Kidney (tissue), 14 donors: ENCODE measurements around the gene CLIP1. TPM values are rescaled to one million over a fixed set of nuclear protein-coding genes. Genes with fewer than 3 reads are reported as not detected.

Experiments
- DNase-seq, 5 donors: peaks; one replicate each; pipeline ENCODE4 v3.0.0-alpha.2; 2013 to 2020
- FAIRE-seq: peaks from 2 replicates; lab custom pipeline; 2012; peaks lifted over from hg19 to GRCh38; lab: Jason Lieb, UNC
- H3K27ac ChIP-seq, 2 donors: one replicate each; pipeline ENCODE4 v1.7.0; 2013; ENCODE audit warnings: low read depth in 2 of 2, low read length in 2 of 2, inconsistent platforms in 1 of 2
- H3K27me3 ChIP-seq: one replicate; pipeline ENCODE4 v1.7.1; 2013; ENCODE audit warnings: low read length, inconsistent platforms; ENCODE audit not compliant: control insufficient read depth, insufficient read depth
- H3K36me3 ChIP-seq, 3 donors: one replicate each; pipeline versions ENCODE4 v1.7.0 to v1.7.1; 2013; ENCODE audit warnings: low read length in 3 of 3, control low read depth in 1 of 3, inconsistent platforms in 1 of 3; ENCODE audit not compliant: insufficient read depth in 3 of 3, control insufficient read depth in 2 of 3
- H3K4me1 ChIP-seq, 3 donors: one replicate each; pipeline versions ENCODE4 v1.7.0 to v1.7.1; 2013; ENCODE audit warnings: low read length in 3 of 3, inconsistent platforms in 1 of 3, low read depth in 1 of 3; ENCODE audit not compliant: control insufficient read depth in 2 of 3, insufficient read depth in 2 of 3
- H3K4me3 ChIP-seq, 3 donors: one replicate each; pipeline versions ENCODE4 v1.7.0 to v1.8.1; 2013; ENCODE audit warnings: low read length in 3 of 3, control low read depth in 1 of 3, inconsistent platforms in 1 of 3
- H3K9ac ChIP-seq, 3 donors: one replicate each; pipeline versions ENCODE4 v1.7.0 to v1.7.1; 2013; ENCODE audit warnings: low read length in 3 of 3, control low read depth in 1 of 3, inconsistent platforms in 1 of 3
- H3K9me3 ChIP-seq, 3 donors: one replicate each; pipeline versions ENCODE4 v1.7.0 to v1.7.1; 2013; ENCODE audit warnings: low read length in 3 of 3, control low read depth in 1 of 3, inconsistent platforms in 1 of 3; ENCODE audit not compliant: control insufficient read depth in 2 of 3, insufficient read depth in 1 of 3
- CTCF ChIP-seq: IDR thresholded peaks from 3 replicates; pipeline ENCODE4 v1.5.1; 2012; ENCODE audit warnings: mild to moderate bottlenecking, moderate library complexity, borderline replicate concordance; ENCODE audit not compliant: insufficient read depth; ENCODE audit errors: extremely low read depth
- intact Hi-C: fragments of 100-400 bp; cut with DNase I; formaldehyde crosslinking; loops from one replicate; pipeline ENCODE4 v1.11.1; 2022
- polyA plus RNA-seq: library from polyadenylated mRNA; stranded (reverse); fragments of 350-450 nt; fragmentation: Illumina TruSeq; extraction: RNeasy Lipid Tissue Mini Kit (QIAGEN cat#74804); gene quantifications from one replicate; pipeline ENCODE4 v1.2.3, GENCODE V29; 2014; ENCODE audit warnings: low read depth, low replicate concordance; ENCODE audit not compliant: insufficient read depth
- total RNA-seq: library from RNA; stranded (reverse); fragmentation: NEBNext Ultra II Directional; extraction: Animal tissue kit (Norgen Biotek cat#: 25700); gene quantifications from one replicate; pipeline ENCODE4 v1.2.1, GENCODE V29; 2021
- donor health status: control.
- donor health status: control.
- donor health status: control.
- donor health status: control.
- donor health status: control.
- donor health status: DM: yes; HTN: yes; CAD: no.
- donor health status: Normal renal cell carcinoma (clear cell type).

Gene CLIP1
- total and polyA plus RNA-seq, 2 donors from 2014 or later: 14.5 to 85.3 TPM

- TF ChIP-seq CTCF: no peak
- intact Hi-C loops: no loop called here
- FAIRE-seq (no peak), DNase-seq (no peak)
- no peak overlapping the region for H3K9ac ChIP-seq
- H3K27me3 ChIP-seq: no peaks in the 10 kb centered on the region
- no peaks in the 10 kb centered on the region for H3K9me3 ChIP-seq
- peaks cover 0 to 6% (median 2%) of the 10 kb centered on the region in 3 donors for H3K4me1 ChIP-seq
- no peaks in the 10 kb centered on the region for H3K36me3 ChIP-seq
- no peak overlapping the region for H3K27ac ChIP-seq
- no peak overlapping the region for H3K4me3 ChIP-seq
Observed at GRCh38 chr12:122393817-122394216, 28.7 kb downstream of the CLIP1 start.

- no peak for DNase-seq
- H3K4me1 ChIP-seq: peaks cover 0 to 6% (median 2%) of the 10 kb centered on the region in 3 donors
- no peak for FAIRE-seq
- intact Hi-C loops: no loop called here
- H3K36me3 ChIP-seq: no peaks in the 10 kb centered on the region
- H3K9ac ChIP-seq: no peak overlapping the region
- H3K27me3 ChIP-seq: no peaks in the 10 kb centered on the region
- no peak for TF ChIP-seq CTCF
- H3K9me3 ChIP-seq: no peaks in the 10 kb centered on the region
- H3K27ac ChIP-seq: no peak overlapping the region
- H3K4me3 ChIP-seq: no peak overlapping the region
Observed at GRCh38 chr12:122392411-122392810, 30.1 kb downstream of the CLIP1 start.

GRCh38 chr12:122389677-122390076, 32.8 kb downstream of the CLIP1 start:
- TF ChIP-seq CTCF: no peak
- Histone ChIP-seq H3K9me3 (no peaks in the 10 kb centered on the region), H3K36me3 (no peaks in the 10 kb centered on the region), H3K9ac (no peak overlapping the region), H3K27me3 (no peaks in the 10 kb centered on the region), H3K4me1 (peaks cover 0 to 6% (median 0%) of the 10 kb centered on the region in 3 donors), H3K4me3 (no peak overlapping the region), H3K27ac (no peak overlapping the region)
- FAIRE-seq (no peak), DNase-seq (no peak)
- intact Hi-C loops: no loop called here

- H3K27me3 ChIP-seq: no peaks in the 10 kb centered on the region
- no peak overlapping the region for H3K4me3 ChIP-seq
- FAIRE-seq: no peak
- no peak for DNase-seq
- no peaks in the 10 kb centered on the region for H3K36me3 ChIP-seq
- no peaks in the 10 kb centered on the region for H3K9me3 ChIP-seq
- no peak for TF ChIP-seq CTCF
- peaks cover 0 to 6% (median 0%) of the 10 kb centered on the region in 3 donors for H3K4me1 ChIP-seq
- no peak overlapping the region for H3K27ac ChIP-seq
- H3K9ac ChIP-seq: no peak overlapping the region
- intact Hi-C loops: no loop called here
Observed at GRCh38 chr12:122387887-122388286, 34.6 kb downstream of the CLIP1 start.
